SK-N-SH treated with all-trans-retinoic acid at 6 μM for 48 hours (cell line): ENCODE data around the gene USH1G.

ENCODE experiments used
- ATAC-seq: fragments of 200-7000 bp; cut with Tn5 transposase; 3 replicates; pipeline ENCODE4 v1.9.1; 2020; ENCODE audit warnings: mild to moderate bottlenecking, moderate library complexity
- ARNTL ChIP-seq: fragments of 450-650 bp; formaldehyde crosslinking; IDR thresholded peaks from 2 replicates; pipeline ENCODE4 v1.5.0; 2020; ENCODE audit warnings: low read depth, mild to moderate bottlenecking, moderate library complexity, borderline replicate concordance
- BACH2 ChIP-seq: fragments of 250-450 bp; sonication (Bioruptor Pico); IDR thresholded peaks from 2 replicates; pipeline ENCODE4 v1.9.0; 2021; ENCODE audit warnings: mild to moderate bottlenecking, borderline replicate concordance
- CREB5 ChIP-seq: fragments of 250-450 bp; sonication (Bioruptor Pico); IDR thresholded peaks from 2 replicates; pipeline ENCODE4 v1.5.1; 2020; ENCODE audit warnings: low read depth, mild to moderate bottlenecking, moderate library complexity
- CSDC2 ChIP-seq: fragments of 250-450 bp; sonication (Bioruptor Pico); IDR thresholded peaks from 2 replicates; pipeline ENCODE4 v1.5.0; 2020; ENCODE audit warnings: mild to moderate bottlenecking, moderate library complexity
- CSRNP3 ChIP-seq: fragments of 250-450 bp; sonication (Bioruptor Pico); IDR thresholded peaks from 2 replicates; pipeline ENCODE4 v1.5.1; 2021; ENCODE audit warnings: mild to moderate bottlenecking, moderate library complexity
- ESRRG ChIP-seq: fragments of 250-450 bp; sonication (Bioruptor Pico); IDR thresholded peaks from 2 replicates; pipeline ENCODE4 v1.6.1; 2021; ENCODE audit warnings: mild to moderate bottlenecking
- GLIS3 ChIP-seq: fragments of 250-450 bp; sonication (Bioruptor Pico); IDR thresholded peaks from 2 replicates; pipeline ENCODE4 v1.5.0; 2020; ENCODE audit warnings: mild to moderate bottlenecking, moderate library complexity
- ISL1 ChIP-seq: fragments of 250-450 bp; sonication (Bioruptor Pico); IDR thresholded peaks from 2 replicates; pipeline ENCODE4 v2.1.2; 2022; ENCODE audit warnings: mild to moderate bottlenecking, moderate library complexity
- PATZ1 ChIP-seq: fragments of 250-450 bp; sonication (Bioruptor Pico); IDR thresholded peaks from 2 replicates; pipeline ENCODE4 v1.8.0; 2020; ENCODE audit warnings: mild to moderate bottlenecking, moderate library complexity, borderline replicate concordance
- POU6F1 ChIP-seq: fragments of 250-450 bp; sonication (Bioruptor Pico); IDR thresholded peaks from 2 replicates; pipeline ENCODE4 v1.8.0; 2021; ENCODE audit warnings: low read depth, mild to moderate bottlenecking, moderate library complexity, borderline replicate concordance
- PPARA ChIP-seq: fragments of 250-450 bp; sonication (Bioruptor Pico); IDR thresholded peaks from 2 replicates; pipeline ENCODE4 v1.5.0; 2020; ENCODE audit warnings: mild to moderate bottlenecking, borderline replicate concordance
- RARB ChIP-seq: fragments of 250-450 bp; sonication (Bioruptor Pico); IDR thresholded peaks from 2 replicates; pipeline ENCODE4 v1.8.0; 2021; ENCODE audit warnings: mild to moderate bottlenecking, moderate library complexity
- SNAI2 ChIP-seq: fragments of 250-450 bp; sonication (Bioruptor Pico); IDR thresholded peaks from 2 replicates; pipeline ENCODE4 v1.5.0; 2020; ENCODE audit warnings: mild to moderate bottlenecking, moderate library complexity
- TCF4 ChIP-seq: fragments of 250-450 bp; sonication (Bioruptor Pico); IDR thresholded peaks from 2 replicates; pipeline ENCODE4 v1.8.0; 2021; ENCODE audit warnings: mild to moderate bottlenecking, moderate library complexity, borderline replicate concordance
- TOX ChIP-seq: fragments of 250-450 bp; sonication (Bioruptor Pico); IDR thresholded peaks from 2 replicates; pipeline ENCODE4 v1.8.0; 2021; ENCODE audit warnings: mild to moderate bottlenecking, moderate library complexity, borderline replicate concordance
- TSHZ2 ChIP-seq: fragments of 250-450 bp; sonication (Bioruptor Pico); IDR thresholded peaks from 2 replicates; pipeline ENCODE4 v1.5.0; 2020; ENCODE audit warnings: mild to moderate bottlenecking, moderate library complexity
- ZC3H10 ChIP-seq: fragments of 250-450 bp; sonication (Bioruptor Pico); IDR thresholded peaks from 2 replicates; pipeline ENCODE4 v1.5.1; 2021; ENCODE audit warnings: mild to moderate bottlenecking, moderate library complexity
- ZFP3 ChIP-seq: fragments of 250-450 bp; sonication (Bioruptor Pico); IDR thresholded peaks from 2 replicates; pipeline ENCODE4 v1.5.0; 2020; ENCODE audit warnings: mild to moderate bottlenecking, moderate library complexity
- ZFP30 ChIP-seq: fragments of 450-650 bp; formaldehyde crosslinking; IDR thresholded peaks from 2 replicates; pipeline ENCODE4 v1.5.0; 2022; ENCODE audit warnings: mild to moderate bottlenecking, moderate library complexity
- ZNF565 ChIP-seq: fragments of 450-650 bp; formaldehyde crosslinking; conservative IDR thresholded peaks from 2 replicates; pipeline ENCODE4 v1.5.0; 2020; ENCODE audit warnings: low read depth, mild to moderate bottlenecking, moderate library complexity
- ZNF70 ChIP-seq: fragments of 450-650 bp; formaldehyde crosslinking; IDR thresholded peaks from 2 replicates; pipeline ENCODE4 v1.5.0; 2020; ENCODE audit warnings: mild to moderate bottlenecking, moderate library complexity

Gene USH1G

GRCh38 chr17:74960570-74961342, 37.7 kb upstream of the USH1G start:
- TF ChIP-seq PPARA (no peak), ZNF70 (CRISPR knock-in tag) (no peak), RARB (CRISPR knock-in tag) (no peak), PATZ1 (CRISPR knock-in tag) (no peak), ZC3H10 (CRISPR knock-in tag) (no peak), ZNF565 (CRISPR knock-in tag) (no peak), TOX (CRISPR knock-in tag) (no peak), POU6F1 (CRISPR knock-in tag) (no peak), TCF4 (CRISPR knock-in tag) (no peak), ESRRG (CRISPR knock-in tag) (no peak), SNAI2 (CRISPR knock-in tag) (no peak), ISL1 (CRISPR knock-in tag) (no peak), GLIS3 (CRISPR knock-in tag) (no peak), BACH2 (CRISPR knock-in tag) (no peak), TSHZ2 (CRISPR knock-in tag) (no peak), CREB5 (CRISPR knock-in tag) (no peak), CSRNP3 (CRISPR knock-in tag) (no peak), CSDC2 (CRISPR knock-in tag) (no peak), ARNTL (no peak), ZFP3 (CRISPR knock-in tag) (no peak)
- no peak for ATAC-seq

- TF ChIP-seq ZC3H10 (CRISPR knock-in tag), result no peak
- TF ChIP-seq BACH2 (CRISPR knock-in tag), result no peak
- TF ChIP-seq ZFP30 (CRISPR knock-in tag), result no peak
- no peak for TF ChIP-seq TSHZ2 (CRISPR knock-in tag)
- TF ChIP-seq TCF4 (CRISPR knock-in tag), result no peak
- ATAC-seq, result peak; percentile 2; the same call in 1 of the 3 replicates
Measured at GRCh38 chr17:74959826-74960515, 36.9 kb upstream of the USH1G start.
